IMR-90 (cell line): Measurements from ENCODE around the gene ARHGAP24. TPM values are rescaled to one million over a fixed set of nuclear protein-coding genes. Genes with fewer than 3 reads are reported as not detected.

Source experiments
- ATAC-seq: fragments of 200-7000 bp; cut with Tn5 transposase; 2 replicates; pipeline ENCODE4 v1.9.1; 2020; ENCODE audit warnings: low read depth, mild to moderate bottlenecking, moderate library complexity
- BruUV-seq: library from RNA; stranded (reverse); fragments of 400-500 nt; replicated peaks from 2 replicates; lab custom pipeline; 2021; lab: Mats Ljungman, UMichigan
- CTCF ChIA-PET: fragments of 300-600 bp; formaldehyde crosslinking; extraction: SDS; loops from one replicate; lab custom pipeline; 2021; ENCODE audit warnings: antibody characterized with exemption; lab: Yijun Ruan, JAX
- POLR2A ChIA-PET: fragments of 300-600 bp; sonication (Branson Sonifier 250); formaldehyde crosslinking; loops from one replicate; lab custom pipeline; 2022; ENCODE audit warnings: antibody characterized with exemption; ENCODE audit not compliant: unreplicated experiment; lab: Charles Lee
- DNase-seq: peaks from one replicate; pipeline ENCODE4 v3.0.0; 2013
- H2AFZ ChIP-seq: replicated peaks from 2 replicates; pipeline ENCODE3; 2013; ENCODE audit warnings: low read length, mild to moderate bottlenecking; ENCODE audit not compliant: poor library complexity
- H2AK5ac ChIP-seq: 2 replicates; pipeline ENCODE4 v1.6.1; 2013; ENCODE audit warnings: low read depth, low read length, inconsistent platforms
- H2AK9ac ChIP-seq: replicated peaks from 2 replicates; pipeline ENCODE3; 2013; ENCODE audit warnings: mild to moderate bottlenecking, low read depth, low read length, moderate library complexity; ENCODE audit not compliant: poor library complexity
- H2BK120ac ChIP-seq: 2 replicates; pipeline ENCODE4 v1.6.1; 2013; ENCODE audit warnings: low read depth, low read length, inconsistent platforms
- H2BK15ac ChIP-seq: 3 replicates; pipeline ENCODE4 v1.6.1; 2013; ENCODE audit warnings: low read depth, low read length, inconsistent platforms
- H2BK20ac ChIP-seq: 2 replicates; pipeline ENCODE4 v1.6.1; 2013; ENCODE audit warnings: low read depth, mild to moderate bottlenecking, inconsistent platforms, low read length, moderate library complexity
- H2BK5ac ChIP-seq: 2 replicates; pipeline ENCODE4 v1.6.1; 2013; ENCODE audit warnings: mild to moderate bottlenecking, low read depth, low read length, inconsistent platforms; ENCODE audit not compliant: poor library complexity, severe bottlenecking
- H3K14ac ChIP-seq: replicated peaks from 2 replicates; pipeline ENCODE4 v1.6.1; 2013; ENCODE audit warnings: low read depth, low read length, inconsistent platforms
- H3K18ac ChIP-seq: 2 replicates; pipeline ENCODE4 v1.6.1; 2013; ENCODE audit warnings: low read depth, low read length, control low read depth
- H3K23ac ChIP-seq: 2 replicates; pipeline ENCODE4 v1.6.1; 2013; ENCODE audit warnings: low read depth, low read length, inconsistent platforms
- H3K27ac ChIP-seq: 2 replicates; pipeline ENCODE4 v1.5.1; 2013; ENCODE audit warnings: mild to moderate bottlenecking, control low read depth, low read length; ENCODE audit not compliant: insufficient read depth
- H3K27me3 ChIP-seq: 2 replicates; pipeline ENCODE4 v1.6.1; 2013; ENCODE audit warnings: low read length; ENCODE audit not compliant: control insufficient read depth, insufficient read depth
- H3K36me3 ChIP-seq: 2 replicates; pipeline ENCODE4 v1.6.1; 2013; ENCODE audit warnings: low read length, mixed read lengths; ENCODE audit not compliant: control insufficient read depth, insufficient read depth
- H3K4ac ChIP-seq: 2 replicates; pipeline ENCODE4 v1.6.1; 2013; ENCODE audit warnings: low read depth, low read length, inconsistent platforms
- H3K4me1 ChIP-seq: 2 replicates; pipeline ENCODE4 v1.6.1; 2013; ENCODE audit warnings: low read length, mixed read lengths; ENCODE audit not compliant: control insufficient read depth, insufficient read depth
- H3K4me2 ChIP-seq: 2 replicates; pipeline ENCODE4 v1.6.1; 2013; ENCODE audit warnings: low read depth, mild to moderate bottlenecking, control low read depth, low read length, moderate library complexity
- H3K4me3 ChIP-seq: 2 replicates; pipeline ENCODE4 v1.5.1; 2013; ENCODE audit warnings: low read depth, mild to moderate bottlenecking, control low read depth, low read length, moderate library complexity; ENCODE audit not compliant: insufficient read depth
- H3K56ac ChIP-seq: 2 replicates; pipeline ENCODE4 v1.6.1; 2013; ENCODE audit warnings: low read length, inconsistent platforms; ENCODE audit not compliant: insufficient read depth; ENCODE audit errors: extremely low read depth
- H3K79me1 ChIP-seq, 2 experiments: 2 replicates each; pipeline ENCODE4 v1.6.1; 2013; ENCODE audit warnings: low read length in 2 of 2, inconsistent platforms in 1 of 2, low read depth in 1 of 2
- H3K9ac ChIP-seq: 2 replicates; pipeline ENCODE4 v1.6.1; 2013; ENCODE audit warnings: low read depth, low read length, control low read depth
- H3K9me1 ChIP-seq: 2 replicates; pipeline ENCODE4 v1.6.1; 2013; ENCODE audit warnings: low read length, inconsistent platforms; ENCODE audit not compliant: insufficient read depth
- H3K9me3 ChIP-seq: 2 replicates; pipeline ENCODE4 v1.6.1; 2013; ENCODE audit warnings: low read length; ENCODE audit not compliant: control insufficient read depth, insufficient read depth
- H4K20me1 ChIP-seq: 2 replicates; pipeline ENCODE4 v1.6.1; 2013; ENCODE audit warnings: low read length, inconsistent platforms; ENCODE audit not compliant: insufficient read depth
- H4K5ac ChIP-seq: 2 replicates; pipeline ENCODE4 v1.6.1; 2013; ENCODE audit warnings: mild to moderate bottlenecking, low read depth, low read length, control low read depth
- H4K8ac ChIP-seq, 2 experiments: 2 replicates each; pipeline ENCODE4 v1.6.1; 2013; ENCODE audit warnings: low read depth in 2 of 2, low read length in 2 of 2, control low read depth in 1 of 2, inconsistent platforms in 1 of 2
- H4K91ac ChIP-seq: 2 replicates; pipeline ENCODE4 v1.6.1; 2013; ENCODE audit warnings: low read depth, low read length, inconsistent platforms; ENCODE audit not compliant: insufficient read depth
- BHLHE40 ChIP-seq: fragments of 150-350 bp; IDR thresholded peaks from 2 replicates; pipeline ENCODE4 v1.6.1; 2016; ENCODE audit warnings: mild to moderate bottlenecking, low read depth, low read length
- CEBPB ChIP-seq: IDR thresholded peaks from 2 replicates; pipeline ENCODE4 v1.6.1; 2012; ENCODE audit warnings: low read depth, low read length, improper control_type of control experiment
- CHD1 ChIP-seq: IDR thresholded peaks from 2 replicates; pipeline ENCODE4 v1.6.1; 2012; ENCODE audit warnings: low read depth, low read length, improper control_type of control experiment
- FOS ChIP-seq: fragments of 150-350 bp; IDR thresholded peaks from 2 replicates; pipeline ENCODE4 v1.6.1; 2016; ENCODE audit warnings: low read depth, low read length
- MAFK ChIP-seq: IDR thresholded peaks from 2 replicates; pipeline ENCODE4 v1.6.1; 2012; ENCODE audit warnings: low read depth, low read length, improper control_type of control experiment
- MAZ ChIP-seq: IDR thresholded peaks from 2 replicates; pipeline ENCODE4 v1.6.1; 2012; ENCODE audit warnings: low read depth, mild to moderate bottlenecking, low read length, improper control_type of control experiment, moderate library complexity, borderline replicate concordance
- MXI1 ChIP-seq: IDR thresholded peaks from 2 replicates; pipeline ENCODE4 v1.6.1; 2012; ENCODE audit warnings: low read depth, mild to moderate bottlenecking, low read length, moderate library complexity, borderline replicate concordance
- NFE2L2 ChIP-seq: fragments of 150-350 bp; IDR thresholded peaks from 2 replicates; pipeline ENCODE4 v1.6.1; 2016; ENCODE audit warnings: low read depth, mild to moderate bottlenecking, low read length
- POLR2A ChIP-seq: IDR thresholded peaks from 2 replicates; pipeline ENCODE4 v1.6.1; 2012; ENCODE audit warnings: mild to moderate bottlenecking, low read depth, low read length
- RAD21 ChIP-seq: IDR thresholded peaks from 2 replicates; pipeline ENCODE4 v1.6.1; 2012; ENCODE audit warnings: low read length, improper control_type of control experiment
- RCOR1 ChIP-seq: IDR thresholded peaks from 2 replicates; pipeline ENCODE4 v1.6.1; 2012; ENCODE audit warnings: mild to moderate bottlenecking, low read length, improper control_type of control experiment; ENCODE audit not compliant: insufficient replicate concordance
- RFX5 ChIP-seq: IDR thresholded peaks from 2 replicates; pipeline ENCODE4 v1.8.0; 2012; ENCODE audit warnings: low read depth, mild to moderate bottlenecking, low read length, moderate library complexity
- SMC3 ChIP-seq: fragments of 150-350 bp; IDR thresholded peaks from 2 replicates; pipeline ENCODE4 v1.6.1; 2016; ENCODE audit warnings: low read depth, mild to moderate bottlenecking, antibody characterized with exemption, low read length, moderate library complexity
- WGBS, 2 experiments: methylation state at CpG; one replicate each; pipeline versions ENCODE4 v1.1.5 to v1.1.7; 2013; ENCODE audit warnings: missing lambda C conversion rate in 2 of 2; ENCODE audit not compliant: insufficient read length in 1 of 2; ENCODE audit errors: extremely low coverage in 2 of 2; 5-methylcytosine and 5-hydroxymethylcytosine counted together
- dilution Hi-C: fragments of 300-500 bp; cut with HindIII; formaldehyde crosslinking; loops from one replicate; pipeline ENCODE4 v1.14.3; 2018; ENCODE audit warnings: low sequenced_read_pairs; ENCODE audit not compliant: unreplicated experiment
- in situ Hi-C: fragments of 300-500 bp; cut with MboI; formaldehyde crosslinking; loops from 3 replicates; pipeline ENCODE4 v1.14.3; 2019; ENCODE audit warnings: low sequenced_read_pairs, inconsistent platforms, mixed read lengths
- intact Hi-C: fragments of 100-400 bp; cut with micrococcal nuclease; formaldehyde crosslinking; loops from 2 replicates; pipeline ENCODE4 v1.10.0; 2022
- polyA plus RNA-seq, 3 experiments: library from polyadenylated mRNA; depleted of rRNA; stranded (reverse); fragments of >200 nt; gene quantifications; 2 replicates each; pipeline ENCODE4 v1.2.3, GENCODE V29; 2012; ENCODE audit warnings: low replicate concordance in 1 of 3
- total RNA-seq: library from RNA; depleted of rRNA; stranded (reverse); fragments of >200 nt; gene quantifications from 2 replicates; pipeline ENCODE4 v1.2.3, GENCODE V29; 2012
- TF ChIP-seq, protein P1 (sequence below): fragments of 150-350 bp; IDR thresholded peaks from 2 replicates; pipeline ENCODE4 v1.6.1; 2016; ENCODE audit warnings: low read depth, mild to moderate bottlenecking, low read length, moderate library complexity, borderline replicate concordance
- TF ChIP-seq, protein P2 (sequence below): conservative IDR thresholded peaks from 2 replicates; pipeline ENCODE4 v1.5.1; 2012; ENCODE audit warnings: mild to moderate bottlenecking, low read depth, low read length, improper control_type of control experiment
- TF ChIP-seq, protein P3 (sequence below): fragments of 150-350 bp; IDR thresholded peaks from 2 replicates; pipeline ENCODE4 v1.6.1; 2017; ENCODE audit warnings: mild to moderate bottlenecking, antibody characterized with exemption, low read length, low read depth

Gene ARHGAP24
- total and polyA plus RNA-seq, 2 of the 4 experiments (the other 2 are of a cell fraction): 11.9 to 24.0 TPM

DNA sequence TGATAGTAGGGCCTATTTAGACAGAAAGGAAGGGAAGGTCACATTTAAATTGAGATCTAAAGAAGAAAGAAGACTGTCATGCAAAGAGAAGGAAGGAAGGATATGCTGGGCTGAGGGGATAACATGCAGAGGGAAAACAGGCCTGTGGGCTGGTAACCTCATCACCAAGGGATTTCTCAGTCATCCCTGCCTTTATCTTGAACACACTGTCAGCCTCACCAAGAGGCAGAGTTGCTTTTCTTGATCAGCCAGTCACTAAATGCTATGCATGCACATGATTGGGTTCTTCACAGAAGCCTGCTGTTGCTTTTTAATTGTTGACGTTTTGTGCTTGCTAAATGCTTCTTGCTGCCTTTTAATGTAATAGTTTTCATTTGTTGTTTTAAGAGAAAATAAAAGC, 113.0 kb downstream of the ARHGAP24 start:
- Histone ChIP-seq H2BK15ac (no peak overlapping the region), H3K4ac (no peak overlapping the region), H3K14ac (no peak overlapping the region), H4K20me1 (no peaks in the 10 kb centered on the region), H4K5ac (no peak overlapping the region), H2BK120ac (no peak overlapping the region), H3K27ac (no peak overlapping the region), H4K91ac (no peak overlapping the region), H3K9me3 (no peaks in the 10 kb centered on the region), H3K4me1 (no peaks in the 10 kb centered on the region), H2AFZ (no peak overlapping the region), H2BK20ac (no peak overlapping the region), H2AK5ac (no peak overlapping the region), H3K27me3 (no peaks in the 10 kb centered on the region), H4K8ac (no peak overlapping the region), H3K18ac (no peak overlapping the region), H3K79me1 (no peaks in the 10 kb centered on the region), H3K4me2 (no peak overlapping the region), H3K36me3 (no peaks in the 10 kb centered on the region), H2BK5ac (no peak overlapping the region), H3K9ac (no peak overlapping the region), H3K56ac (no peak overlapping the region), H3K23ac (no peak overlapping the region), H3K9me1 (no peaks in the 10 kb centered on the region), H3K4me3 (no peak overlapping the region), H2AK9ac (no peak overlapping the region)
- DNase-seq (no peak), ATAC-seq (no peak)
- POLR2A ChIA-PET: no interaction called here
- in situ Hi-C loops: no loop called here
- intact Hi-C loops: no loop called here
- dilution Hi-C loops: no loop called here
- TF ChIP-seq, protein P1, sequence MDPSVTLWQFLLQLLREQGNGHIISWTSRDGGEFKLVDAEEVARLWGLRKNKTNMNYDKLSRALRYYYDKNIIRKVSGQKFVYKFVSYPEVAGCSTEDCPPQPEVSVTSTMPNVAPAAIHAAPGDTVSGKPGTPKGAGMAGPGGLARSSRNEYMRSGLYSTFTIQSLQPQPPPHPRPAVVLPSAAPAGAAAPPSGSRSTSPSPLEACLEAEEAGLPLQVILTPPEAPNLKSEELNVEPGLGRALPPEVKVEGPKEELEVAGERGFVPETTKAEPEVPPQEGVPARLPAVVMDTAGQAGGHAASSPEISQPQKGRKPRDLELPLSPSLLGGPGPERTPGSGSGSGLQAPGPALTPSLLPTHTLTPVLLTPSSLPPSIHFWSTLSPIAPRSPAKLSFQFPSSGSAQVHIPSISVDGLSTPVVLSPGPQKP: no peak
- TF ChIP-seq CEBPB (no peak), RFX5 (no peak), RCOR1 (no peak), BHLHE40 (no peak), SMC3 (no peak), MXI1 (no peak), FOS (no peak), CHD1 (no peak), MAZ (no peak), POLR2A (no peak), NFE2L2 (no peak), RAD21 (no peak), MAFK (no peak)
- TF ChIP-seq, protein P2, sequence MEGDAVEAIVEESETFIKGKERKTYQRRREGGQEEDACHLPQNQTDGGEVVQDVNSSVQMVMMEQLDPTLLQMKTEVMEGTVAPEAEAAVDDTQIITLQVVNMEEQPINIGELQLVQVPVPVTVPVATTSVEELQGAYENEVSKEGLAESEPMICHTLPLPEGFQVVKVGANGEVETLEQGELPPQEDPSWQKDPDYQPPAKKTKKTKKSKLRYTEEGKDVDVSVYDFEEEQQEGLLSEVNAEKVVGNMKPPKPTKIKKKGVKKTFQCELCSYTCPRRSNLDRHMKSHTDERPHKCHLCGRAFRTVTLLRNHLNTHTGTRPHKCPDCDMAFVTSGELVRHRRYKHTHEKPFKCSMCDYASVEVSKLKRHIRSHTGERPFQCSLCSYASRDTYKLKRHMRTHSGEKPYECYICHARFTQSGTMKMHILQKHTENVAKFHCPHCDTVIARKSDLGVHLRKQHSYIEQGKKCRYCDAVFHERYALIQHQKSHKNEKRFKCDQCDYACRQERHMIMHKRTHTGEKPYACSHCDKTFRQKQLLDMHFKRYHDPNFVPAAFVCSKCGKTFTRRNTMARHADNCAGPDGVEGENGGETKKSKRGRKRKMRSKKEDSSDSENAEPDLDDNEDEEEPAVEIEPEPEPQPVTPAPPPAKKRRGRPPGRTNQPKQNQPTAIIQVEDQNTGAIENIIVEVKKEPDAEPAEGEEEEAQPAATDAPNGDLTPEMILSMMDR: no peak
- TF ChIP-seq, protein P3, sequence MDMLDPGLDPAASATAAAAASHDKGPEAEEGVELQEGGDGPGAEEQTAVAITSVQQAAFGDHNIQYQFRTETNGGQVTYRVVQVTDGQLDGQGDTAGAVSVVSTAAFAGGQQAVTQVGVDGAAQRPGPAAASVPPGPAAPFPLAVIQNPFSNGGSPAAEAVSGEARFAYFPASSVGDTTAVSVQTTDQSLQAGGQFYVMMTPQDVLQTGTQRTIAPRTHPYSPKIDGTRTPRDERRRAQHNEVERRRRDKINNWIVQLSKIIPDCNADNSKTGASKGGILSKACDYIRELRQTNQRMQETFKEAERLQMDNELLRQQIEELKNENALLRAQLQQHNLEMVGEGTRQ: no peak
- WGBS, 2 experiments: no CpG with 5 or more reads among the region's 1 CpG
- CTCF ChIA-PET: no interaction called here
- no TSS peak for BruUV-seq
